Prostate gland (tissue), 2 donors: ENCODE data around the gene CD200. TPM values are rescaled to one million over a fixed set of nuclear protein-coding genes. Genes with fewer than 3 reads are reported as not detected.
"Not testable (repeated sequence)": the region's sequence is repeated elsewhere in the genome, so short reads cannot be mapped to it uniquely, and the experiment has no call there.

ENCODE experiments used
- DNase-seq: peaks from one replicate; pipeline ENCODE4 v3.0.0-alpha.2; 2019; ENCODE audit warnings: low spot score
- H3K27ac ChIP-seq, 2 donors: fragments of 200-600 bp; sonication (generic); 2 replicates each; pipeline ENCODE4 v1.5.1; 2017 to 2019
- H3K27me3 ChIP-seq: fragments of 200-600 bp; sonication (generic); replicated peaks from 2 replicates; pipeline ENCODE4 v1.5.1; 2019; ENCODE audit not compliant: insufficient read depth
- H3K36me3 ChIP-seq, 2 donors: fragments of 200-600 bp; sonication (generic); 1 replicate in 1 of 2; 2 replicates in 1 of 2; pipeline versions ENCODE4 v1.5.1 to v1.8.1; 2017 to 2019
- H3K4me1 ChIP-seq: fragments of 200-600 bp; sonication (generic); replicated peaks from 2 replicates; pipeline ENCODE4 v1.5.1; 2019
- H3K4me3 ChIP-seq, 2 donors: fragments of 200-600 bp; sonication (generic); 2 replicates each; pipeline ENCODE4 v1.5.1; 2017 to 2019
- H3K9me3 ChIP-seq: fragments of 200-600 bp; sonication (generic); 2 replicates; pipeline ENCODE4 v1.5.1; 2017
- CTCF ChIP-seq, 4 experiments: fragments of 200-600 bp in 2 of 4; fragments of 450-650 bp in 2 of 4; sonication (generic) in 2 of 4; IDR thresholded peaks; 1 replicate in 3 of 4; 2 replicates in 1 of 4; pipeline ENCODE4 v1.5.1; 2016 to 2019; ENCODE audit warnings: antibody characterized with exemption in 4 of 4, mild to moderate bottlenecking in 2 of 4, moderate library complexity in 2 of 4
- POLR2A ChIP-seq: fragments of 450-650 bp; IDR thresholded peaks from one replicate; pipeline ENCODE4 v1.6.1; 2016; ENCODE audit warnings: antibody characterized with exemption, mild to moderate bottlenecking
- POLR2AphosphoS5 ChIP-seq: sonication (generic); formaldehyde crosslinking; IDR thresholded peaks from one replicate; pipeline ENCODE4 v1.6.1; 2017; ENCODE audit warnings: antibody characterized with exemption
- WGBS: methylation state at CpG from one replicate; pipeline ENCODE4 v1.1.5; 2018; 5-methylcytosine and 5-hydroxymethylcytosine counted together
- intact Hi-C: fragments of 100-400 bp; cut with DNase I; formaldehyde crosslinking; loops from one replicate; pipeline ENCODE4 v1.14.2; 2022
- total RNA-seq, 2 donors: library from RNA; depleted of rRNA; stranded (reverse); fragments of >200 nt; gene quantifications; one replicate each; pipeline ENCODE4 v1.1.0, GENCODE V29; 2016

The CD200 gene
- total RNA-seq, 2 donors from 2014 or later, result 5.2 to 6.3 TPM

GRCh38 chr3:112376241-112376911 lies 43.4 kb downstream of the CD200 start:
- TF ChIP-seq POLR2A (no peak), POLR2AphosphoS5 (no peak), CTCF (IDR thresholded peaks at IDR 0.05) (no peak)
- intact Hi-C loops, result no loop called here
- WGBS, result 84% methylated on average over 5 of the region's 5 CpGs
- H3K4me1 ChIP-seq, result no peaks in the 10 kb centered on the region
- DNase-seq, result no peak
- H3K27ac ChIP-seq, result no peak overlapping the region
- H3K36me3 ChIP-seq, result no peaks in the 10 kb centered on the region
- no peaks in the 10 kb centered on the region for H3K9me3 ChIP-seq
- H3K4me3 ChIP-seq, result no peak overlapping the region
- H3K27me3 ChIP-seq, result no peaks in the 10 kb centered on the region

GRCh38 chr3:112376992-112377391 lies 44.0 kb downstream of the CD200 start:
- Histone ChIP-seq H3K36me3 (no peaks in the 10 kb centered on the region), H3K27ac (no peak overlapping the region), H3K4me1 (no peaks in the 10 kb centered on the region), H3K9me3 (no peaks in the 10 kb centered on the region), H3K27me3 (no peaks in the 10 kb centered on the region), H3K4me3 (no peak overlapping the region)
- DNase-seq, result no peak
- TF ChIP-seq POLR2AphosphoS5, result no peak
- no peak for TF ChIP-seq POLR2A
- no peak for TF ChIP-seq CTCF (IDR thresholded peaks at IDR 0.05)
- WGBS, result 76% methylated on average over 1 of the region's 1 CpG
- intact Hi-C loops, result no loop called here

- no peak overlapping the region for H3K4me3 ChIP-seq
- DNase-seq, result no peak
- H3K9me3 ChIP-seq, result no peaks in the 10 kb centered on the region
- intact Hi-C loops, result no loop called here
- no peaks in the 10 kb centered on the region for H3K36me3 ChIP-seq
- no peaks in the 10 kb centered on the region for H3K4me1 ChIP-seq
- WGBS, result 43% methylated on average over 4 of the region's 4 CpGs
- H3K27ac ChIP-seq, result peak overlapping the region; percentile 20 to 29
- TF ChIP-seq POLR2AphosphoS5 (no peak), POLR2A (no peak), CTCF (IDR thresholded peaks at IDR 0.05) (no peak)
- H3K27me3 ChIP-seq, result no peaks in the 10 kb centered on the region
These were observed 44.7 kb downstream of the CD200 start for GRCh38 chr3:112377568-112378071.

GRCh38 chr3:112378347-112378746 lies 45.4 kb downstream of the CD200 start:
- H3K27me3 ChIP-seq, DNase-seq, H3K36me3 ChIP-seq, intact Hi-C loops, H3K4me3 ChIP-seq, H3K4me1 ChIP-seq, H3K9me3 ChIP-seq: not testable (repeated sequence)
- H3K27ac ChIP-seq, result peak overlapping the region; percentile 20 to 29
- WGBS, result 52% methylated on average over 4 of the region's 4 CpGs

- H3K27ac ChIP-seq, result no peak overlapping the region
- DNase-seq, result peak; percentile 62
- WGBS, result 52% methylated on average over 7 of the region's 7 CpGs
These were observed 46.2 kb downstream of the CD200 start for GRCh38 chr3:112379020-112379690.

More at GRCh38 chr3:112379020-112379690, 46.2 kb downstream of the CD200 start:
- H3K9me3 ChIP-seq, result no peaks in the 10 kb centered on the region
- H3K36me3 ChIP-seq, result no peaks in the 10 kb centered on the region
- TF ChIP-seq CTCF (IDR thresholded peaks at IDR 0.05) (no peak), POLR2AphosphoS5 (peak; percentile 34), POLR2A (no peak)
- no peak overlapping the region for H3K4me3 ChIP-seq
- intact Hi-C loops, result no loop called here
- H3K4me1 ChIP-seq, result no peaks in the 10 kb centered on the region
- no peaks in the 10 kb centered on the region for H3K27me3 ChIP-seq
